NCI-H2107 treated with DMSO at 0.1 percent for 48 hours (cell line): ENCODE results near the gene CKAP5.
A peak's percentile ranks its signal among the peaks of the same experiment; 100 is the strongest.

ENCODE experiments used
- DNase-seq: peaks from one replicate; lab custom pipeline; 2025; ENCODE audit not compliant: unreplicated experiment; lab: John Stamatoyannopoulos, UW

The CKAP5 gene

DNA sequence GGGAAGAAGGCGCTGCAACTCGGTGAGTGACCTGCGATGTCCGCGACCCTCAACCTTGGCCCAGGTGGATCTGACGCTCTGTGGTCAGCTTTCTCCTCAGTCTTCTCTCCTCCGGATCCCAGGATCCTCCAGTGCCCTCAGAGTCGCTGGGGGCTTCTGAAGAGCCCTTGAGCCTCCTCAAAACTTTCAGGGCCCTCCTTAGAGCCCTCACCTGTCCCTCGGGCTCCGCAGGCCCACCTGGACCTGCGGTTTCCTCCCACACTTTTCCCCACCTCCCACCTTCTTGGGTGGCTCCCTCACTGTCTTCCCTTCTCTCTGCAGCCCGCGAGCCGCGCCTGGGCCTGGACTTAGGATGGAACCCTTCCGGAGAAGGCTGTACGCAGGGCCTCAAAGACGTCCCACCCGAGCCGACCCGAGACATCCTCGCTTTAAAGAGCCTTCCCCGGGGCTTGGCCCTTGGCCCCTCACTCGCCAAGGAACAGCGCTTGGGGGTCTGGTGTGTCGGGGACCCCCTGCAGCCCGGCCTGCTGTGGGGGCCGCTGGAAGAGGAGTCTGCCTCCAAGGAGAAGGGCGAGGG, 144.9 kb downstream of the CKAP5 start:
- no peak for DNase-seq

GRCh38 chr11:46700241-46701077, 145.6 kb downstream of the CKAP5 start, which contains the start of the genes ARHGAP1 and ZNF408:
Gene ARHGAP1 (minus strand): TSS chr11:46700619. CDS start chr11:46696107, 4,512 bp downstream.
Gene ZNF408 (plus strand): TSS chr11:46701031. CDS start chr11:46701048, 17 bp downstream.
- peak; percentile 95 for DNase-seq

DNA sequence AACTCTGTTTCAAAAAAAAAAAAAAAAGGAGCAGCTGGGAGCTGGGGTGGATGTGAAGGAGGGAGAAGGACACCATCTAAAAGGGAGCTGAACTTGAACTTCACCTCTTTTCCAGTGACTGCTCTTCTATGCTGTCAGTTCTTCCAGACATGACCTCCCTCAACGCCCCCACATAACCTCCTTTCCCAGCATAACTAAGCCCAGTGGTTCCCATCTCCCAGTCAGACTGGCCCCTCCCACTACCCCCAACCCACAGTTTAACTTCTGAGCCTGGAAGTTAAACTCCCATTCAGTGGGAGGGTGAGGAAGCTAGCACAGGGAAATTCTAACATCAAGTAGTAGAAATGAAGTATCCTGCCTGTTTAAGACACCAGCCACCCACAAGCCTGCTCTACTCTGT, 147.5 kb downstream of the CKAP5 start:
- DNase-seq, result no peak

DNA sequence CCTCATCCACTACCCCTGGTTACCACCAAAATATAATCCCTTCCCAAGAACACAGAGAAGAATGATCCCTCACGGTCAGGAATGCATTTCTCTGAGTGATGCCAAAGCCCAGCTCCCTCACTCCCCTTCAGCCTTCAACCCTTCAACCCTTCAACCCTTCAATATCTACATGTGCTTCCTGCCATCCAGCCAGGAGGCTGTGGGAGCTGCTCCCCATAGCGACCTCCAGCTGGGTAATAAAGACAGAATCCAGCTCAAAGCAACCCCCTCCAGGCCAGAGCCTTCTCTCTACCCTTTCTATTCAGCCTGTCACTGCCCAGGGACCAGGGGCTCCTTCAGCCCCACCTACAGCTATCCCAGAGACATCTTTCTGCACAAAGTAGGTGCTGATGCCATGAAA, 148.4 kb downstream of the CKAP5 start:
- no peak for DNase-seq

DNA sequence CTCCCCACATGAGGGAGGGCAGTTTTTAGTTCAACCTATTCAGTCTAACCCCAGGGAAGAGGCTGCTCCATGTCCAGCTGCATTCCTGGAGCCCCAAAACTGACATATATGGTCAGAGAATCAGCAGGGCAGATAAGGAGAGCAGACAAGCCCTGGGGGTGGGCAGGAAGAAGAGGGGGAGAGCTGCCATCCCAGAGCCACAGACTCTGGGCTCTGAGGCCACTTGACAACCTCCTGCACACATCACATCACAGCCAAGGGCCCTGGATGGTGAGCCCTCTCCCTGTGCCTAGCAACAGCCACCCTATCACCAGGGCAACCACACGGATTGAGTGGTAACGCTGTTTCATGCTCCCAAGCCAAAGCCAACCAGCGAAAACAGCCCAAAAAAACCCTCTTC, 148.8 kb downstream of the CKAP5 start:
- DNase-seq, result no peak

DNA sequence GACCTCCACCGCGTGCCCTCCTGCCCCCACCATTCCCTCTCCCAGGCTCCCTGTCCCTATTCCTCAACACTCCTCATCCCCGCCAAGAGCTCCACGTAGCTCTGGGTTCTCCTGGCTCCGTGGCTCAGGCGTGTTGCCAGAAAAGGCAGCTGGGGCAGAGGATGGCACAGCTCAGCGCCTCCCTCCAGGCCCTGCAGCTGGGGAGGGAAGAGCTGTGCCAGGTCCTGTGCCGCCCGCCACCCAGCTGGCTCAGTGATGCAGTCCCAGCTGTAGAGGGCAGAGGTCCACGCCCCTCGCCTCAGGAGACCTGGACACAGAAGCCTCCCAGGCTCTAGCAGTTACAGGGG, 149.9 kb downstream of the CKAP5 start:
- no peak for DNase-seq

DNA sequence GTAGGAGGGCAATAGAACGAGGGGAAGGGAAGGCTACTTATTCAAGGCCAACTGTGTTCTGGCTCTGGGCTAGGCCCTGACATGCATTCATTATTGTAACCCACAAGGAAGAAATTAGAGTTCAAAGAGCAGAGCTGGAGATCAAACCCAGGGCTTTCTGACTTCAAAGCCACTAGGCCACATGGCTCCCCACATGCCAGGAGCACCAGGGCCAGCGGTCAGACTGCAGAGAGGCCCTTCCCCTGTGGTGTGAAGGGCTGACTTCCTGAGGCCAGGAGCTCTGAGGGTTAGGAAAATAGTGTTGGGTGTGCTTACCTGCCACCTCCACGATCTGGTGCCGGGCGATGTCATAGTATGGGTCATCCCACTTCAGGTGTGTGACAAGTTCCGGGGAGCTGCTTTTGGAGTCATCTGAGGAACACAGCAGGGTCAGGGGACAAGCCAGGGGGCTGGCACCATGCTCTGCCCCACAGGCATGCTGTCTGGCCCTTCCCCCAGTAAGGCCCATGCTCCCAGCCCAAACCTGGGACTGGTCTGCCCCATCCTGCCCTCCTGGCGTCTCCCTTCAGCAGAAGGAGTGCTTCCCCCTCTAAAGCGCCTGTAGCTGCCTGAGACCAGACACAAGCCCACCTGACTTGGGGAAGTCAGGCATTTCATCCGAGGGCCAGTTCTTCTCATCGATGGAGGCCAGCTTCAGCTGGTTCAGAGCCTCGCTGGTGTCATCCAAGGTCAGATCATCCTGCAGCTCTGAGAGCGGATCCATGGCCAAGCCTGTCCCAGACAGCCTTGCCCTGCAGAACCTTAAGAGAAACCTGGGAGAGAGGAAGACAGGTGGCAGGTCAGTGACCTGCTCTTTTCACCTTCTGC, 150.5 kb downstream of the CKAP5 start:
- DNase-seq, result no peak

GRCh38 chr11:46694607-46695006, 151.5 kb downstream of the CKAP5 start:
- no peak for DNase-seq

DNA sequence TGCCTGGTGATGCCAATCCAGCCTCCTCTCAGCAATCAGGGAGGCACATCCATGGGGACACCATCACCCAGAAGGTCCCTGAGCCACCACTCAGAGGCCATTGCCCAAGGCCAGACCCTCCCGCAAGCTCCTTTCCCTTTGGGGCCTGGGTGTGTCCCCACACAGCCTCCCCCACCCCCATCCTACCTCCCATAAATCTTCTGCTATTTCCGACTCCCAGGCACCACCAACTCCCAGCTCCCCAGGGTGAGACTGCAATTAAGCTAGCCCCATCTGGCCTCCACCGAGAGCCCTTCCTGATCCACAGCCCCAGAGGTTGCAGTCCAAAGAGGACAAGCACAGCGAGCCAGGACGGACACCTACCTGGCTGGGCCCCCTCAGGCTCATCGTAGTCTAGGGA, 152.0 kb downstream of the CKAP5 start:
- DNase-seq, result no peak

DNA sequence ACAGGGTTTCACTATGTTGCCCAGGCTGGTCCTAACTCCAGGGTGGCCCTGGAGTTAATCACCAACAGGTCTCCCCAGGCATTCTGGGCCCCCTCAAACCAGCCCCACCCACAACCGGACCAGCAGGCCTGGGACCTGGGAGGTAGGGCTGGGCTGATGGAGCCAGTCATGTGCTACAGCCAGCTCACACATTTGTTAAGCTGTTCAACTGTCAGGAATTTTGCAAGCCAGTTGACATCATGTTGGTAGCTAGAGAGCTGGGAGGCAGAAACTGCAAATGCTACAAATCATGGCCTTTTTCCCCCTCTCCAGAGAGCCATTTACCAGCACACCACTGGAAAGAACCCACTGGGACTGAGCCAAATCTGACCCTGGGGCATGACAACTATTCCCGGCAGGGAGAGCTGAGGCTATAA, 152.5 kb downstream of the CKAP5 start:
- DNase-seq, result no peak
